GM18858 (cell line): ENCODE measurements around the gene SAMD3.
"Not testable (repeated sequence)": the region's sequence is repeated elsewhere in the genome, so short reads cannot be mapped to it uniquely, and the experiment has no call there.

Experiments
- ATAC-seq: cut with Tn5 transposase; IDR thresholded peaks from one replicate; pipeline ENCODE4 v1.9.1; 2021; ENCODE audit not compliant: unreplicated experiment

Gene SAMD3

DNA sequence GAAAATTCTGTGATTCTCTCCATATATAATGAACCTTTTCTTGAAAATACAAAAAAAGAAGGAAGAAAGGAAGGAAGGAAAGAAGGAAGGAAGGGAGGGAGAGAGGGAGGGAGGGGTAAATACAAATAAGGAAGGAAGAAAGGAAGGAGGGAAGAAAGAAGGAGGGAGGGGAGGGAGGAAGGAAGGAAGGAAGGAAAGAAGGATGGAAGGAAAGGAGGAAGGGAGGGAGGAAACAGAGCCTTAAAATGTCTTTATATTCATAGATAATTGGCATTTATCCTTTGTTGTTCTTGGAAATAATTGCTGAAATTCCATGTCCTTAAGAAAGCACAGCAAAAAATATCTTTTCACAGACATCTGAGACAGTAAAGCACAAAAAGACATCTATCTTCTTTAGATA is 40.3 kb downstream of the SAMD3 start:
- no peak for ATAC-seq

DNA sequence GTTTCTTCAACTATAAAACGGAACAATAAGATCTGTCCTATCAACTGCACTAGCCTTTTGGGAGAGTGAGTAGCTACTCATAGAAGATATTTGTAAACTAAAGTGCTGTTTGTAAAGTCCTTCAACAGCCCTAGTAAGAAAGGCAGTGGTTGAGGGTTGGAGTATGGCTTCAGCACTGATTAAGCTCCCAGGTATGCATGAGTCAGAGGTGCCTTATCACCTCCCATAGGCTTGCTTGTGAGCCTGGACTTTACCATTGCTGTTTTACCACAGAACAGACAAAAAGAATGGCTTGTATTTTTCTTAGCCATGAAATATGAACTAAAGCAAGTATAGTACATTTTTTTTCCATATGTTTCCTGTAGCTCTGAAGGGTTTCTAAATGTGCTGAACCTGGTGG is 44.1 kb downstream of the SAMD3 start:
- ATAC-seq, result no peak

DNA sequence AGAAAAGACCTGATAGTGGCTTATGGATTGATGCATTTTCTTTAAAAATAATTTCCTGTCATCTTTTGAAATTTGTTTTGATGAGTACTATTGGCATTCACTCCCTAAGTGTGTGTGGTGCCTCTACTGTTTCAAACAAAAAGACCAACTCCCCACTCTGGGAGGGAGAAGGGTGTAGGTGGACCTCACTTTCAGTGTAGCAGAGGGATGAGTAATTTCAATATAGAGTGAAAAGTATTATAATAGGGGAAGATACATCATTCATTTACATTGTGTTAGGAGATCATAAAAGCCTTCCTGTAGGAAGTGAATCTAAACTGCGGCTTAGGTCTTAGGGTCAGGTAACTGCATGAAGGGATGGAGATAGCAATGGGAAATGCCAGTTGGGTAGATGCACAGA is 46.4 kb downstream of the SAMD3 start:
- no peak for ATAC-seq

DNA sequence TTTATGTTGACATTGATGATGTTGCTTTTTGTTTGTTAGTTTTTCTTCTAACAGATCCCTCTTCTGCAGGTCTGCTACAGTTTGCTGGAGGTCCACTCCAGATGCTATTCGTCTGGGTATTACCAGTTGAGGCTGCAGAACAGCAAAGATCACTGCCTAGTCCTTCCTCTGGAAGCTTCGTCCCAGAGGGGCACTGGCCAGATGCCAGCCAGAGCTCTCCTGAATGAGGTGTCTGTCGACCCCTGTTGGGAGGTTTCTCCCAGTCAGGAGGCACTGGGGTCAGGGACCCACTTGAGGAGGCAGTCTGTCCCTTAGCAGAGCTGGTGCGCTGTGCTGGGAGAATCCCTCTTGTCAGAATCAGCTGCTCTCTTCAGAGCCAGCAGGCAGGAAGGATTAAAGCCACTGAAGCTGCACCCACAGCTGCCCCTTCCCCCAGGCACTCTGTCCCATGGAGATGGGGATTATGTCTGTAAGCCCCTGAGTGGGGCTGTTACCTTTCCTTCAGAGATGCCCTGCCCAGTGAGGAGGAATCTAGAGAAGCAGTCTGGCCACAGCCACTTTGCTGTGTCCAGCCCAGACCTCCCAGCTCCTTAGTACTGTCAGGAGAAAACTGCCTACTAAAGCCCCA is 49.3 kb downstream of the SAMD3 start:
- not testable (repeated sequence) for ATAC-seq

DNA sequence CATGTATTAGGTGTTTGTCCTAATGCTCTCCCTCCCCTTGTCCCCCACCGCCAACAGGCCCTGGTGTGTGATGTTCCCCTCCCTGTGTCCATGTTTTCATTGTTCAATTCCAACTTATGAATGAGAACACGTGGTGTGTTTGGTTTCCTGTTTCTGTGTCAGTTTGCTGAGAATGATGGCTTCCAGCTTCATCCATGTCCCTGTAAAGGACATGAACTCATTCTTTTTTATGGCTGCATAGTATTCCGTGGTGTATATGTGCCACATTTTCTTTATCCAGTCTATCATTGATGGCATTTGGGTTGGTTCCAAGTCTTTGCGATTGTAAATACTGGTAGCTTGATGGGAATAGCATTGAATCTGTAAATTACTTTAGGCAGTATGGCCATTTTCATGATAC is 52.6 kb downstream of the SAMD3 start:
- ATAC-seq, result not testable (repeated sequence)

DNA sequence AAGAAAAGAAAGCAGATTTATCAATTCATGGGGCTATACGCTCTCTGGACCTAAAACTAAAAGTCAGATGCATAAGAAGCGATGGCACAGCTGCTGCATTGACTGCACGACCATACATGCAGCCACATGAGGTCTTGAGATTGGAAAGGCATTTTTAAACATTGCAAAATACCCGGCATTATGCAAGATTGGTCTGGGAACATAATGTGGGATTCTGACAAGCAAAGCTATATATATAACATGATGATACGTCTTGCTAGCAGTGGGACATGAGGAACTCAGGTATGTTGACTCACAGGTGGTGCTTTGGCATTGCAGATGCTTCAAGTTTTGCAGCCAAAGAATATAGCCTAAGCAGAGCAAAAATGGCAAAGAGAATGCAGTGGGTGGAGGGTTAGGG is 55.1 kb downstream of the SAMD3 start:
- no peak for ATAC-seq

DNA sequence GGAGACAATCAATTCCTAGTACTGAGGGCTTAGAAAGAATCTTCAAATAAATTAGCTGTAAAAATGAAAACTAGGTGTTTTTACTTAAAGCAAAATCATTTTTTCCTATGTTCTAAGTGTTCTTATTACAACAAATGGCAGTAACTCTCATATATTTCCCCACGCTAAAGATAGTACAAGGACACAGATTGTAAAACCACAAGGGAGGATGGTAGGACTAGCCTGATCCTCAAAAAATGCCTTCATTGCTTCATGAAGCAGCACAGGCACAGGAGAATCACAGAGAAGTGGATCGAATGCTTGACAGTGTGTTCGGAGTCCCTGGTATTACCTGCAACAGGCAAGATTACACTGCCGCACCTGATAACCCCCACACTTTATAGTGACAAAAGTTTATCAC is 58.5 kb downstream of the SAMD3 start:
- ATAC-seq, result no peak

DNA sequence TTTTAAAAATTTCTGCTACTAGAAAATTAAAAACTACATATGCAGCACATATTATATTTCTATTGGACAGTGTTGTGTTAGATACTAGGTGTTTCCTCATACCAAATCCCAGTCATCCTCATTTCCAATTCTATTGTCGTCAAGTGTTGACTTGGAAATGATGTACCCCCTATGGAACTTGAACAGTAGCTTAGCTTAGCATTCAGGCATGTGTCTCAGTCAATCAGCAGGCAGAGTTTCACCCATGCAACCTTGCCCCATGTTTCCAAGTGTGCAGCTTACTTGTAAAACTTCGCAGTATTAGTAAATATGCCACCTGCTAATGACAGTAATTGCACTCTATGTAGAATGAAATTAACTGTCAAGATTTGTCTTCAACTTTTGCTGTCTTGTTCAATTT is 59.5 kb downstream of the SAMD3 start:
- no peak for ATAC-seq

DNA sequence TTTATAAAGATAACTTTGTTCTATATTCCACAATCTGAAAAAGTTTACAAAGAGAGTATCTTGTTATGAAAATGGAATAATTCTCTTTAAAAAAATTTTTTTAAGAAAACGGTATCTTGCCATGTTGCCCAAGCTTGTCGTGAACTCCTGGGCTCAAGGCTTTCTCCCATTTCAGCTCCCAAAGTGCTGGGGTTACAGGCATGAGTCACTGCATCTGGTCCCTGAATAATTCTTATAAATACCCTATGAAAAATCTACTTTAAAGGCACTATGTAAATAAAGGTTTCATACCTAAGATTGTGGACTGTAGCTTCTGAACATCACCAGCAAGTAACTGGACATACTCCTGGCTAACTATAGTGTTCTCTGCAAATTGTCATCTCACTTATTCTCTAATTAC is 60.3 kb downstream of the SAMD3 start:
- ATAC-seq, result no peak

DNA sequence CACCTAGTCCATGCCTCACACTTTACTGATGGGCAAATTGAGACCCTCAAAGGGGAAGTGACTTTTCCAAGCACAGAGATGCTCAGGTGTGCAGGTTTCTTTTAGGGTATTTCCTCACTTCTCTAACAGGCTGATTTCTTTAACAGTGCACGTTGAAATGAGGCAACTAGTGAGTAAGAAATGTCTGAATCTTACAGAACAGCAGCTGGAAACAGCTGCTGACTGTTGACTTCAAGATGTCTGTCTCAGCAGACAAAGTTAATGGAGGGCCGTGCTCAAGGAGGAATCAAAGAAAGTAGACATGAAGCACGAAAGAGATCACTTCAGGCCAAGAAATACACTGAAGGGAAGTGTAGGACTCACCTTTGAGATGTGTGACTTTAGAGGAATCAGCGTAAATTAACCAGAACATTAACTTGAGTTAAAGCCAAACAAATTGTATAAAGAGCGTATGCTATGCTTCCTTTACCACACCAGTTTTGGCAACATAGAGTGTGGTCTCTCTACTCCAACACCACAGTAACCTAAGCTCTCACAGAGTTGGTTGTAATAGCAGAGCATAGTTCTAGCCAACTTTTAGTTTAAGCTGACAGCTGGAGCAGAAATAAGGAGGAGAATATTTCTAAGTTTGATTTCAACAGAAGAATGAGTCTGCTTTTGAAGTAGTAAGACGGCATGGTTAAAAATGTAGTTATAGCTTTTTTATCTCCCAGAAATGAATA is 60.9 kb downstream of the SAMD3 start:
- no peak for ATAC-seq

DNA sequence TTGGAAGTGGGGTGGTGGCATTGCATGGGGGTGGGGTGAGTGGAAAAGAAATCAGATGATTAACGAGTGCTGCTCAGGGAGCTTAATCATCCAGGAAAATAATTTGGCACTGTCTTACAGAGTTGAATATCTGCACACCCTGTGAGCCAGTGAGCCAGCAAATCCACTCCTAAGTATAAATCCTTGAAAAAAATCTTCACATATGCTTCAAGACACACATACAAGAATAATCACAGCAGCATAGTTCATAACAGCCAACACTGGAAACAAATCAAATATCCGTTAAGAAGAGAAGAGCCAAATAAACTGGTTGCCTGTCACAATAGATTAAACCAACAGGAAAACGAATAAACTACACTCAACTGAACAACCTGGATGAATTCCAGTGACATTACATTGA is 62.8 kb downstream of the SAMD3 start:
- ATAC-seq, result no peak

DNA sequence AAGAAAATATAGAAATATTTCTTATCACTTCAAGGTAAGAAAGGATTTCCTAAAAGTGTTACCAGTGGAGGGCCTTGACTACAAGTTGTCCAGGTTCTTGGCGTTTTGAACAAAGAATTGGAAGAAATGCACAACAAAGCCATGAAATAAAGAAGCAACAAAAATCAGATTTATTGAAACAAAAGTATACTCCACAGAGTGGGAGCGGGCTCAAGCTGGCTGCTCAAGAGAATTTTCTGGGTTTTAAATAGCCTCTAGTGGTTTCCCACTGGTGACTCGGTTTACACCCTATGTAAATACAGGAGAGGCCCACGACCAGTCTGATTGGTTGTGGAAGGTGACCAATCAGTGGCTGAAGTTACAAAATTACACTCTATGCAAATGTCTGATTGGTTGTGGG is 64.2 kb downstream of the SAMD3 start:
- no peak for ATAC-seq

DNA sequence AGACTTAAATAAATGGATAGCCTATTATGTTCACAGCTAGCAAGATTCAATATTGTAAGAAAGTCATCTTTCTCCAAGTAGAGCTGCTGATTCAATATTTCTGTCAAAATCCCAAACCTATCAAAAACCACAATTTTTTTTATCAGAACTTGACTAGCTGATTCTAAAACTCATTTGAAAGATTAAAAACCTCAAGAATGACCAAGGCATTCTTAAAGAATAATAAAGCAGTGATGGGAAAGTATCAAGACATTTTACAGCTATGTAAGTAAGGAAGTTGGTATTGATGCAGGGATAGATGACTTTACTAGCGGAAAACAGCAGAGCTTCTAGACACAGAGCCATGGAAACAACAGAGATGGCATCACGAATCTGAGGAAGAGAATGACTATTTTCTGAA is 64.7 kb downstream of the SAMD3 start:
- no peak for ATAC-seq

DNA sequence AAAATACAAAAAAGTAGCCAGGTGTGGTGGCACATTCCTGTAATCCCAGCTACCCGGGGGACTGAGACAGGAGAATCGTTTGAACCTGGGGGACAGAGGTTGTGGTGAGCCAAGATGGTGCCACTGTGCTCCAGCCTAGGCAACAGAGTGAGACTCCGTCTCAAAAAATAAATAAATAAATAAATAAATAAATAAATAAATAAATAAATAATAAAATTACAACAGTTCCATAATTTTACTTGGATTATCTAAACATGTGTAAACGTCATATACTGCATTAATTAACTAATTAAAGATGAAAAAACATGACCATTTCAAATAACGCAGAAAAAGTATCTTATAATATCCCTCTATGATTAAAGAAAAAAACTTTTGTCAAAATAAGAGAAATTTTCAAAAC is 65.8 kb downstream of the SAMD3 start:
- ATAC-seq, result no peak

DNA sequence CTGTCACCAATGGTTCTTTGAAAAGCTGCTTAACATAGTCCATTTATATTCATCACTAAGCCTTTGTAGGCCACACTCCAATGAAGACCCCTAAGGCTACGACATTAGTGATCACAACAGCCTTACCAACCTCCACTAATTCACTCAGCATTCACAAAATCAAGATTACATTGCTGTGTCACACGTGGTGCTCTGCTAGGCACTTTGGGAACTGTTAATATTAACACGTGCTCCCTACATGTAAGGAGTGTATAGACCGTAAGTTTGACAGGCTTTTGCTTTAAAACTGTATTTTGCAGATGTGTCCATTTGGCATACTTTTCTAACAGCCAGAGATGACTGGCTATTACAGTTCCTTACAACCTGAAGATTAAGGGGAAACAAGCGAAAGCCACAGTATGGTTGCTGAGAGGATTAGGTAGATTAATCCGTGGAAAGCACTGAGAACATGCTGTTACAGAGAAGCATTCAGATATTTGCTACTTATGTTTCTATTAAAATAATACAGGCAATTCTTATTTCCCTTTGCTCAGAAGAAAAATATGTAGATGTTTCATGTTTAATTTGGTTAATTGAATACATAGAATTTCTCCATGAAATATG is 69.7 kb downstream of the SAMD3 start:
- ATAC-seq, result no peak

DNA sequence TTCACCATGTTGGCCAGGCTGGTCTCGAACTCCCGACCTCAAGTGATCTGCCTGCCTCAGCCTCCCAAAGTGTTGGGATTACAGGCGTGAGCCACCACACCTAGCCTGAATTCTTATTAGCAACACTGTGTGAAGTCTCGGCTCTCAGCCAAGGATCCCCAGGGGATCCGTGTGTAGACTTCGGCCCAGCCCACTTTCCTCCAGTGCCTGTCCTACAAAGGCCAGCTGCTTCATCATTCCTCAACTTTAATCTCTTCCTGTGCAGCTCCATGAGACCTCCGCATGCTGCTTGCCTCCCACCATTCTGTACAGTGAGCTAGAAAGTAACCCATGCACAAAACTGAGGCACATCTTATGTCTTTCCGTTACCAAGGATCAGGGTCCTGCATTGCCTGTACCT is 71.8 kb downstream of the SAMD3 start:
- ATAC-seq, result no peak

DNA sequence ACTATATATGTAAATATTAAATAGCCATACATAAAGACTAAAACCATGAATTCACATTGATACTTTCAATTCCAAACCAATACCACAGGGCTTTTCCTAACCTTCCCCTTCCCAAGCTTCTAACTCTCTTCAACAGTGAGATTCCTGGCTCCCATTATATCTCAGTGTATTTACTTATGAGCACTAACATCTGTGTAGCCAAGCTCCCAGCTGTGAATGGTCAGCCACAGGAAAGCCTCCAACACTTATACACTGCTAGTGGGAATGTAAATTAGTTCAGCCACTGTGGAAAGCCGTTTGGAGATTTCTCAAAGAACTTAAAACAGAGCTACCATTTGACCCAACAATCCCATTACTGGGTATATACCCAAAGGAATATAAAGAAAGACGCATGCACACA is 73.7 kb downstream of the SAMD3 start:
- not testable (repeated sequence) for ATAC-seq

DNA sequence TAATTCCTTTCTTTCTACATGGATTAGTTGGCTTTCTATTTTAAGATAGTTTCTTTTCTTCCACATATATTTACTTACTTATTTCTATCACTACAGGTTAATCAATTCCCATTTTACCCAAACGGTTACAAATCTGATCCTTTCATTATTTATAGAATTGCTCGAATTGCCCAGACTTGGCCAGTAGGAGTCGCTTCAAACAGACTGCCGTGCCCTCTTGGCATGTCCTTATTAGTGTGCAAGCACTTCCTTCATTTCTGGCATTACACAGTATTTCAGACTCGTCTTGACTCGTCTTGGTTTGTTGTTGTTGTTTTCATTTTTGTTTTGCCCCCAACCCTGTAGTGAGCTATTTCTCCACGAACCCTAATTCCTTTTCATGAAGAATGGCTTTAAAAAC is 74.6 kb downstream of the SAMD3 start:
- no peak for ATAC-seq

DNA sequence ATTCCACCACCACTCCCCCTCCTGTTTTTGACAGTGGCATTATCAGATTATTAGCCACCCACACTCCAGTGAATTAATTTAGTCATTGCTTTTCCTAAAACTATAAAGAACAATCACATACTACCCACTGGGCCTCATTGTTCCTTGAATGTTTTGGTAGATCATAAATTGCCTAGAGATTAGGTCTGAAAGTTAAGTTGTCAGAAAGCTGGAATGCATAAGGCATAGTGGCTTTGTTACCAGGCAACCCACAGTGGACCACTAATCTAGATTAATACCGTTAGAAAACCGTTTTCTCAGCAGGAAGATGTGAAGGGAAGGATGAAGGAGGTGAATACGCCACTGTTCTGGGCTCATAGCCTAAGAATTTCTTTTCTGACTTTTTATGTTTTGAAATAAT is 75.6 kb downstream of the SAMD3 start:
- ATAC-seq, result no peak

DNA sequence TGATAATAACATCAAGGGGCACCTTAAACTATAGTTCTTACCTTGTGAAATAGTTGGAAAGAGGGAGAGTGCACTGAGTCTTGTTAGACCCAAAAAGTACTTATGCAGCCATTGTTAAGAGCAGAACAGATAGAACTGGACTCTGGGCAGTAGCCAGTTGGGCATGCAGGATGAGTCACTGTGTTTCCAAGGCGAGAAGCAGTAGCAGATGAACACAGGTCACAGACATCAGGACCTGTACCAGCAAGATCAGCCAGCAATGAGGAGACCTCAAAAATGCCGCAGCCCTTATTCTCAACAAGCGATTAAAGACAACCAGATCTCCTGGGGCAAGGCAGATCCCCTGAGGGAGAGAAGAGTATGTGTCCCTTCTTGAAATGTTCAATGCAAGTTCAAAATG is 79.0 kb downstream of the SAMD3 start:
- ATAC-seq, result no peak

DNA sequence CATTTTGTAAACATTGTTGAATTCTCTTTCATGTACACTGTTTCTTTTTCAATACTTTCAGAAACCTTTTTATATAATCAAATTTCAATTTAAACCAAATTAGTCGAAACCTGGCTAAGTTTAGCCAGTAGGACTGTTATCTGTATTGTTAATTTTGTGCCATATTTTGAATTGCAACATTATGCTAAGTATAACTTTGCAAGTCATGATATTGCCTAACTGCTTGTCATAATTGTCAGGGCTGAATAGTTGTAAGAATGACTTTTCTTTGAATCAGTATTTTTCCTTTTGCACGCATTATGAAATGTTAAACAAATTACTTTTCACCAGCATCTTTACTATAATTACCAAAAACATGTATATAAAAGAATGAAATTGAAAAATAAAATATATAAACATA is 82.7 kb downstream of the SAMD3 start:
- ATAC-seq, result no peak

DNA sequence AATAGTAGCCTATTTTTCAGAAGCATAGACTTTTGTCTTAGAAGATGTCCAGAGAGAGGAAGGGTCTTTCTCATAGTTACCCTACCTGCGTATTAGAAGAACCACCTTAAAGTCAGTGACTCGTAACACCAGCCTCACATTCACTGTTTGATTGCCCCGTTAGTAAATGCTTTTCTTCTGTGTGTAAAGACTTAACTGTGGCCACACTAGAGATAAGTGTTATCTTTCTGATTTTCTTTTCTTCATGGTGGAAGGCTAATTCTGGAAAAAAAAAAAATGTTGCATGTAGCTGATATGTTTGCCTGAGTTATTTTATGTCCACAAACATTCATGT is 83.9 kb downstream of the SAMD3 start:
- ATAC-seq, result no peak
